Measurements from ENCODE around the gene PTGFRN.

- TF ChIP-seq ZNF274 (IDR thresholded peaks at IDR 0.05; ENCODE audit: low read depth, low read length), result no peak
- TF ChIP-seq YY1 (IDR thresholded peaks at IDR 0.05; ENCODE audit: insufficient read depth, insufficient read length), result no peak
- TF ChIP-seq SUZ12 (IDR thresholded peaks at IDR 0.05; ENCODE audit: extremely low read depth, insufficient read depth, insufficient read length), result no peak
These were observed 46.7 kb downstream of the PTGFRN start for GRCh38 chr1:116956378-116956777.
